NCI-H1417 treated with DMSO at 0.1 percent for 48 hours (cell line): ENCODE results near the gene ZNG1F.
"Not testable (repeated sequence)": the region's sequence is repeated elsewhere in the genome, so short reads cannot be mapped to it uniquely, and the experiment has no call there.

Experiments used
- DNase-seq: peaks from one replicate; lab custom pipeline; 2025; lab: John Stamatoyannopoulos, UW

ZNG1F gene

DNA sequence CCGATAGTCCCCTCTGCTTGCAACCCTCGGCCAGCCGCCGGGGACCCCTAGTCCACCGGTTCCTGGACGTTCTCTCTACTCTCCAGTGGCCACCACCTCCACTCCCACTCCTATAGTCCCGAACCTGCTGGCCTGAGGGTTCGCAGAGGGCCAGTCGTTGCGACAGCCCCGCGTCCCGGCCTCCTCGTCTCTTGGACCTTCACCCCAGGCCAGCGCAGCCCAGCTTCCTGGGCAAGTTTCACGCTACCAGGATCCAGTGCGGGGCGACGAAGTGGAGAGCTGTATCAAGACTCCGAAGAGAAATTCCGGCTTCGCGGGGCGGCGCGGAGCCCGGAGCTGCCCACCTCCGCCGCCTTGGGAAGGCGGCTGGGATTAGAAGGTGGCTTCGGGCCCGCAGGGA is 65.7 kb downstream of the ZNG1F start:
- DNase-seq = not testable (repeated sequence)

DNA sequence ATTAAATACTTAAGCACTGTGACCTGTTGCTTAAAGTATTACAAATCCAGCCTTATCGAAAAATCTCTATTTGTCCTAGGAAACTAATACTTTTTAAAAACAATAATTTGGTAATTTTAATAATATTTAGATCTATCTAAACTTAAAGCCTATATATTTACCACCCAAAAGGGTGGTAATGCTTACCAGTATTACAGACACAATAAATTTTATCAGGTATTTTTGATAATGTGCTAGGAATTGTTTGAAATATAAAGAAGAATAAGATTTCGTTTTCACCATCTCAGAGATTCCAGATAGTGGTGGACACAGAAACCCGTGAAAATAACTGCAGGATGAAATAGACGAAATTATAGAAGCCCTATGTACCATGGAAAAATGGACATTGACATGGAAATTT is 68.4 kb downstream of the ZNG1F start:
- DNase-seq = not testable (repeated sequence)

DNA sequence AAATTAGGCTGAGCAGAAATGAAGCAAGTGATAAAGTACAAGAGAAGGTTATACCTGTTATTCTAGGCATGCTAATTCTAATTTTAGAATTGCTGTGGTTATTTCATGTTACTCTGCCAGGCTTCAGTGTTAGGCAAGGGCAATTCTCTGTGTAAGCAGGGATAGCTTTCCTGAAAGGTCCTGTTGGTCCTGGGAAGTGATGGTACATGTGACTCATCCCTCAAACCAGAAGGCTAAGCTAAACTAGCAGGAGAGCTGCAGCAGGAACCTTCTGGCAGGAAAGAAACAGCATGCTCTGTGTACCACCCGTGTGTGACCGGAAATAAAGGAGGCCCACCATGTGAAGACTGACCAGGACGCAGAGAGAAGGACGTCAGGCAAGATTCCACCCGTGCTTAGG is 69.4 kb downstream of the ZNG1F start:
- DNase-seq = not testable (repeated sequence)

DNA sequence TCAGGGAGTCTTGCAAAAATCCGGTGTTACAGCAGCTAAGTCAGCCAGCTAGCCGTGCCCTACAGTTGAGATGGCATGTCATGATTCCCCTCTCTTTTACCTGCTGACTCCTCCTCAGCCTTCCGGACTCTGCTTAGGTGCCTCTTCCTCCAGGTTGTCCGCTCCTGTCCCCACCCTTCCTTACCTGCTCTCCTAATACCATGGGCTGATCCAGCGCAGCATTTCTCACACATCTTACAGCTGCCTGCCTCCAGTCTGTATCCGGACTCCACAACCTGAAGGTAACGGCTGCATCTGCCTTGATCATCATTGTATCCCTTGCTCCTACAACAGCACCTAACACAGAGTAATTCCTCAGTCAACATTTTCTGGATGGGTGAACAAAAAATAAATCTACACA is 69.8 kb downstream of the ZNG1F start:
- DNase-seq = not testable (repeated sequence)

DNA sequence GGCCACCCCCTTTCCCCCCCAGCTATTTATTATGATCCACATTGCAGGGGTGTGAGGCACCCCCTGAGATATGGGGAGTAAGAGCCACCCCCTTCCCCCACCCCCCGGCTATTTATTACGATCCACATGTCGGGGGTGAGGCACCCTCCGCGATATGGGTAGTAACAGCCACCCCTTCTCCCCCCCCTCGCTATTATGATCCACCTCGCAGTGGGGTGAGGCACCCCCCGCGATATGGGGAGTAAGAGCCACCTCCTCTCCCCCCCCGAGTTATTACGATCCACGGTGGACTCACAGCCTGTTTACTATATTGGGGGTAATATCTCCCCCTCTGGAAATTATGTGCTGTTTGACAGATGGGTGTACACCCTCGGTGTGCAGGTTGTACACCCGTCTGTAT is 75.8 kb downstream of the ZNG1F start:
- not testable (repeated sequence) for DNase-seq

DNA sequence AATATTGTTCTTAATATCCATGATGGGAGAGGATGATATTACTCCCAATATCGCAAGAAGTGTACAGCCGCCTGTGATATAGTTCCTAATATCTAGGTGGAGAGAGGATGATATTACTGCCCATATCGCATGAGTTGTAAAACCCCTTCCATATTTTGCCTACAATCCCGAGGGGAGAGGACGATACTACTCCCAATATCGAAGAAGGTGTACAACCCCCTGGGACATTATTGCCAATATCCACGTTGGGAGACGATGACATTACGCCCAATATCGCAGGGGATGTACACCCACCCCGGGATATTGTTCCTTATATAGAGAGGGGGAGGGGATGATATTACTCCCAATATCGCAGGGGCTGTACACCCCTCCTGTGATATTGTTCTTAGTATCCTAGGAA is 77.7 kb downstream of the ZNG1F start:
- not testable (repeated sequence) for DNase-seq

DNA sequence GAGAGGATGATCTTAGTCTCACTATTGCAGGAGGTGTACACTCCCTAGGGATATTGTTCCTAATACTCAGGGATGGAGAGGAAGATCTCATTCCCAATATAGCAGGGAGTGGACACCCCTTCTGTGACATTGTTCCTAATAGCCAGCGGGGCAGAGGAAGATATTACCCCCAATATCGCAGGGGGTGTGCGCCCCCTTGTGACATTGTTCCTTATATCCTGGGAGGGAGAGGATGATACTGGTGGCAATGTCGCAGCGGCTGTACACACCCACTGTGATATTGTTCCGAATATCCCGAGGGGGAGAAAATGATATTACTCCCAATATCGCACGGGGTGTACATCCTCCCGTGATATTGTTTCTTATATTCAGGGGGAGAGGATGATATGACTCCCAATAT is 78.2 kb downstream of the ZNG1F start:
- DNase-seq = not testable (repeated sequence)

GRCh38 chr9:41109253-41109652 is 79.9 kb downstream of the ZNG1F start:
- not testable (repeated sequence) for DNase-seq

- not testable (repeated sequence) for DNase-seq
Measured at GRCh38 chr9:41108816-41109215, 80.3 kb downstream of the ZNG1F start.

GRCh38 chr9:41106472-41107116 is 82.5 kb downstream of the ZNG1F start:
- DNase-seq = not testable (repeated sequence)

- not testable (repeated sequence) for DNase-seq
Measured at GRCh38 chr9:41105557-41106253, 83.4 kb downstream of the ZNG1F start.

DNA sequence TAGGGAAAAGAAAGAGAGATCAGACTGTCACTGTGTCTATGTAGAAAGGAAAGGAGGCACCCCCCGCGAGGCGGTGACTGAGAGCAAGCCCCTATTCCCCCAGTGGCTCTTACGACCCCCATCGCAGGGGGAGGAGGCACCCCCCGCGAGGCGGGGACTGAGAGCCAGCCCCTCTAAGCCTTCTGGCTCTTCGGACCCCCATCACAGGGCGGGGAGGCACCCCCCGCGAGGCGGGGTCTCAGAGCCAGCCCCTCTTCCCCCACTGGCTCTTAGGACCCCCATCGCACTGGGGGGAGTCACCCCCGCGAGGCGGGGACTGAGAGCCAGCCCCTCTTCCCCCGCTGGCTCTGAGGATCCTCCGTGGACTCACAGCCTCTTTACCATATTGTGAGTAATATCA is 84.6 kb downstream of the ZNG1F start:
- not testable (repeated sequence) for DNase-seq

GRCh38 chr9:41100508-41100907 is 88.6 kb downstream of the ZNG1F start:
- not testable (repeated sequence) for DNase-seq

DNA sequence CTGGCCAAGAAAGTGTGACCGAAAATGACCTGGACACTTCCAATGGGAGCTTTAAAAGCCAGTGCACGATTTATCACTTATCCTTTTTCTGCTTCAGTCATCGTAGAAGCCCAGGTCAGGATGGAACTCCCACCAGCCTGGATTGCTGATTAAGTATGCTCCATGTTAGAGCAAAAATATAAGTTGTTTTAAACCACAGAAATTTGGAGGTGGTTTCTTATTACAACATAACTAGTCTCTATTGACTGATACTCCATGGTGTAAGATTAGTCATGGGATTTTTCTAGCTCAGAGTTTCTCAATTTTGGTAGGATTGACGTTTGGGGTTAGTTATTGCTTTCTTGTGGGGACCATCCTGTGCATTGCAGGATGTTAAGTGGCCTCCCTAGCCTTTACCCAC is 90.4 kb downstream of the ZNG1F start:
- not testable (repeated sequence) for DNase-seq

GRCh38 chr9:41095060-41095459 is 94.1 kb downstream of the ZNG1F start:
- not testable (repeated sequence) for DNase-seq

GRCh38 chr9:41094010-41094773 is 94.9 kb downstream of the ZNG1F start:
- DNase-seq = not testable (repeated sequence)

- not testable (repeated sequence) for DNase-seq
Measured at GRCh38 chr9:41090922-41091321, 98.2 kb downstream of the ZNG1F start.

GRCh38 chr9:41090386-41090785 is 98.7 kb downstream of the ZNG1F start:
- DNase-seq = not testable (repeated sequence)

DNA sequence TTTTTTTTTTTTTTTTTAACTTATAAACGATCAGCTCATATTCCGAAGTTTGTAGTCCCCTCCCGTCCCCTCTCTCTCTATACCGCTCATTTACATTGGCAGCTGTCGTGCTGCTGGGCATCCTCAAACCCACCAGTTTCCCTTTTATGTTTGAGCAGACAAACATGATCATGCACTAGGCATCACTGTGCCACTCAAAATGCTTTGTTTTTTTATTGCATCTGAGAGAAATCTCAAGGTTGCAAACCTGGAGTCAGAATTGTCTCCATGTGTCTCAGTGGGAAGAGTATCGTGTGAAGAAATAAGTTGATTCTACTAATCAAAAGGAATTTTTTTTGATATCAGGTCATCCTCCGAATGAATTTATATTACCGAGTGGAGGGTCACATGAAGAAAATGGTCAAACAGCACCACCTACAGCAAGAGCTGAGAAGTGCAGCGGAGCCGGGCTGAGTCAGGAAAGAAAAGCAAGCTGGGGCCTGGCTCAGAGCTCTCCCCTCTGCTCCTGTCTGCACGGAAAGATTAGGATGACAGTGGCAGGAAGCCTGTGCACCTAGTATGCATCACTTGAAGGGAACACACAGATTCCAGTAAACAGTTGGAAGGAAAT is 100.6 kb downstream of the ZNG1F start:
- not testable (repeated sequence) for DNase-seq

DNA sequence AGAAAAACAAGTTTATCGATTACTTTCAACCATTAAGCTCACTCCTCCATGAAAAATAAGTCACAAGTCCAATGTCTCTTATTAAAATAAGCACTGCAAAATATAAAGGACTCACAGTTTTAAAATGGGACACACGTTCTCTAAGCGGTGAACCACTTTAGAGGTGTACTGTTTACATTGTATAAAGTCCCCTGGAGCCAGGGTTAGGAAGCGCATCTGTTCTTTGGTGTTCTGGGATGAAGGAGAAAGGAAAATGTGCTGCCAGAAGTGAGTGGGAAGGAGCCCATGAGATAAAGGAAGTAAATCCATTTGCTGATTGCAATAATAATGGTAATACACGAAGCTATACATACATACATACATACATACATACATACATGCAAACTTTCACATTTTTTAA is 101.2 kb downstream of the ZNG1F start:
- DNase-seq = not testable (repeated sequence)

GRCh38 chr9:41087157-41087780 is 101.8 kb downstream of the ZNG1F start:
- DNase-seq = not testable (repeated sequence)

GRCh38 chr9:41086685-41087084 is 102.4 kb downstream of the ZNG1F start:
- DNase-seq = not testable (repeated sequence)
